Activated naive CD8-positive, alpha-beta T cell treated with anti-CD3 and anti-CD28 coated beads, Interleukin-2, amount 50 U/mL, for 16 hours (primary cell): ENCODE measurements around the gene MCRIP1.
A peak's percentile ranks its signal among the peaks of the same experiment; 100 is the strongest.

Experiments
- DNase-seq: peaks from one replicate; pipeline ENCODE4 v3.0.0-alpha.2; 2020; ENCODE audit warnings: low read depth, low spot score

The MCRIP1 gene

DNA sequence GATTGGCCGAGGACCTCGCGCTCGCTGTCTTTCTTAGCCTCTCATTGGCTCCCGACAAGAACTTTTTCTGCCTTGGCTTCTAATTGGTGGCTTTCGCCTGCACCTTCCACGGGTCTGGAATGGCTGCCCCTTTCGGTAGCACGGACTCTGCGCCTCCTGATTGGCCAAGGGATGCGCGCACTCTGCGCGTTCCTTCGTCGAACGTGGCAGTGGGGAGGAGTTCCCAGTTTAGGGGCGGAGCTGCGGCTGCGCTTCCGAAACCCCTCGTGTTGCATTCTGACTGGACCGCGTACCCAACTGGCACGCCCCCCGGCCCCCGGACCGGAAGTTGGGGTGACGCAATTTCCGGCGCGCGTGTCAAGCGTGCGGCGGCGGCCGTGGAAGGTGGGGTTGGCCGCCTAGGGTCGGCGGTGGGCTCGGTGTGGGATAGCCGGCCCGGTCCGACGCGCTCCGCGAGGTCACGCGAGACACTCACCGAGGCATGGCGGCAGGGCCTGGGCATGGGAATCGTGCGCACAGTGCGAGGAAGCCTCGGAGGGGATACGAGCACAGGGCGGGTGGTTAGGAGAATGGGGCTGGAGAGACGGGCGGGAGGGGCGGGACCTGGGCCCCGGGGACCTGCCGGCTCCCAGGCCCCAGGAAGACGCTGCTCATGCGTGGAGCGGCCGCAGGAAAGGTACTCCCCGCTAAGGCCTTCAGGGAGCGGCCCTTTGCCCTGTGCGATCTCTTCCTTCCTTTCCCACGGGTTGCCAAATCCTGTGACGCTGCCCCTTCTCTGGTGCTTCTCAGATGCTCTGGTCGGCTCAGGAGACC, 27.9 kb upstream of the MCRIP1 start:
- peak; percentile 97 for DNase-seq

DNA sequence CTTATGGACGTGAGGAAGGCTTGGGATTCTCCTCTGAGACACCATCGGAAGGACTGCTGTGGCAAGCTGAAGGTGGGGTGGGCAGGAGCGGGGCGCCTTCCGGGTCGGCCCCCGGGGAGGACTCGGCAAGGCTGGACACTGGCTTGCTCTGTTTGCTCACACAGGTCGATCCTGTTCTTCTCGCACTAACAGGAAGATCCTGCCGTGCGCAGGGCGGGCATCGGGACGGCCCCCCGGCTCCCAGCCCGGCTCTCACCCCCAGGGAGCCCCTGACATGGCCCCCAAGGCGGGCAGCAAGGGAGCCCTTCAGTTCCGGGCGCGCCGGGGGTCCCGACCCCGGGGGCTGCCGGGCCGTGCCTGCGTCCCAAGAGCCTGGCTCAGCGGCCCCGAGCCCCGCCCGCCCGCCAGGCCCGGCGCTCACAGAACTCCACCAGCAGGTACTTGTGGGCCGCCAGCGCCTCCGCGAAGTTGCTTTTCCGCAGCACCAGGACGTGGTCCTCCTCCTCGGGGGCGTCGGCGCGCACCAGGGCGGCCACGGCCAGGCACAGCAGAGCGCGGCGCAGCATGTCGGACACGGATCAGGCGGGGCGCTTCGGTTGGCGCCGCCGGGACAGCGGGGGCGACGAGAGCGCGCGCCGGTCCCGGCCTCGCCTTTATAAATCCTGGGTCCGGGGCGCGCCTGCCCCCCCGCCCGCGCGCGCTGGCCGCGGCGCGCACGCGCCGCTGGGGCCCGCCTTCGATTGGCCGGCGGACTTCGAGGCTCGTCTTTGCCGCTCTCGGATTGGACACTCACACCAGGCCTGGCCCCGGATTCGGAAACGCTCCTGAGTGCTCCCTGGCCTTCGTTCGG, 27.0 kb upstream of the MCRIP1 start, which contains the start of gene P4HB:
TSS of gene P4HB (minus strand) at position 630 of the 850 bp plus-strand sequence. CDS start at position 566, 64 bp downstream.
- no peak for DNase-seq

DNA sequence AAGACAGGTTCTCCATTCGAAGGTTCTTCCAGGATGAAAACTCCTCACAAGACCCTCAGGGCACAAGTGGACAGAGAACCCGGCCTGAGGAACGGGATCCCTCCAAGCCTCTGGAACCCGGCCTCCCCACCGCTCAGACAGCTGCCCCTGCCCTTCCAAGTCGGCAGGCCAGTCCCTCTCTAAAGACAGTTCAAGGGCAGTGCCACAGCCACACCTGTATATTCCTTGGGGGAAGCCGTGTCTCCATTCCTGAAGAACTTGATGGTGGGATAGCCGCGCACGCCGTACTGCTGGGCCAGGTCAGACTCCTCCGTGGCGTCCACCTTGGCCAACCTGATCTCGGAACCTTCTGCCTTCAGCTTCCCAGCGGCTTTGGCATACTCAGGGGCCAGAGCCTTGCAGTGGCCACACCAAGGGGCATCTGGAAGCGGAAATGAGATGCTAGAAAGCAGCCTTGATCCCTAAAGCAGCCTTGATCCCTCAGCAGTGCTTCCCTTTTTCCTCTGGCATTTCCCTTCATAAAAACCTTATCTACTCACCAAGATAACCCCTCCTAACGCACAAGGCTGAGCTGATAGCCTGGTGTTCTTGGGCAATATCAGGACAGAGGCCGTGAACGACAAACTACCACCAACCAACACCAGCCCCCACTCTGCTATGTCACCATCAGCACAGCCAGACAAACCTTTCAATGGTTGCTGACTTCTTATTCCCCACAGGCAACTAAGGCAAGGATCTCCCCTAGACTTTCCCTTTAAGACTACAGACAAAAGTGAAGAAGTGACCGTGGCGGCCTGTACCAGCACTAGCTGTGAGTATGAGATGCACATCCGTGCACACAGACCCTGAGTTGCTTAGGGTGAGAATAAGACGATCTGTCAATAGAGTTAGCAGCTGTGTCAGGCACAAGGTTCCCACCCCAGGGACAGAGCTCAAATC, 26.1 kb upstream of the MCRIP1 start:
- DNase-seq, result no peak

DNA sequence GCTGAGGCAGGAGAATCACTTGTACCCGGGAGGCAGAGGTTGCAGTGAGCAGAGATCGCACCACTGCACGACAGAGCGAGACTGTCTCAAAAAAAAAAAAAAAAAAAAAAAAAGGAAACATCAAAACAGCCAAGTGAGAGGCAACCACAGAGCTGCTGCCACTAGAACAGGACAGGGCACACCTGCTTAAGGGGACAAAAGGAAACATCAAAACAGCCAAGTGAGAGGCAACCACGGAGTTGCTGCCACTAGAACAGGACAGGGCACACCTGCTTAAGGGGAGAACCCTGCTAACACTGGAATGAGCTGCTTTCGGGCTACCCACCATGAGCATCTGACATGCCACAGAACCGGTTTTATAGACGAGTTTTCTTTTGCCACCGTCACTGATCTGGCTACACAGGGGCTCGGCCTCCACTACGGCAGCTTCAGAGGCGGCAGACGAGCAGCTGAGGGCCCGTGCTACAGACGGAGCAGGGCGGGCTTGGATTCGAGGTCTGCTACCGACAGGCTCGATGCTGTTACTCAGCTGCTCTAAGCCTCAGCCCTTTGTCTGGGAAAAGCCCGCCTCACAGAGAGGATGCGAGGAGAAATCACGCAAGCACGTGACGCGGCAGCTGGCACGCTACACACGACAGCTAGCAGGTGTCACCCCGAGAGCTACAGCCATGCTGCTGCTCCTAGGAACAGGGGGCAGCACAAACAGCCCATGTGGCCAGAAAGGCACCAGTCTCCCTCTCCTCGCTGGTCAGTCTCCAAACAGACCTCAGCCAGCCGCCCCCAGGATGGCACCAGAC, 25.3 kb upstream of the MCRIP1 start:
- no peak for DNase-seq

GRCh38 chr17:81854974-81855774, 22.1 kb upstream of the MCRIP1 start:
- DNase-seq, result no peak

DNA sequence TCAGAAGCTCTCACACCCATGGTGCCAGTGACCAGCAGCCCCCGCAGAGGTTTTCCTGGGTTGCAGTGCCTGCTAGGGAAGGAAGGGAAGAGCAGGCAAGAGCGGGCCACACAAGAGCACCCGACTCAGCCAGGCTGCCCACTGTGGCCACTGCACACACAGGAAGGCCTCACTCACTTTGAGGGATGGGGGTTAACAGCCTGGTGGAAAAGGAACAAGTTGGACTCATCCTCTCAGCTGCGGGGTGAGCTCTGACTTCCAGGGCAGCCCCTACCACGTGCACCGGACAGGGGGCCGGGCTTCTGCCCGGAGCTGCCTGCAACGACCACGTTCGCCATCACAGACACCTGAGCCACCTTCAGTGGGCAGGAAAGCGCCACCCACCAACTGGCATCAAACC, 19.1 kb upstream of the MCRIP1 start:
- no peak for DNase-seq

DNA sequence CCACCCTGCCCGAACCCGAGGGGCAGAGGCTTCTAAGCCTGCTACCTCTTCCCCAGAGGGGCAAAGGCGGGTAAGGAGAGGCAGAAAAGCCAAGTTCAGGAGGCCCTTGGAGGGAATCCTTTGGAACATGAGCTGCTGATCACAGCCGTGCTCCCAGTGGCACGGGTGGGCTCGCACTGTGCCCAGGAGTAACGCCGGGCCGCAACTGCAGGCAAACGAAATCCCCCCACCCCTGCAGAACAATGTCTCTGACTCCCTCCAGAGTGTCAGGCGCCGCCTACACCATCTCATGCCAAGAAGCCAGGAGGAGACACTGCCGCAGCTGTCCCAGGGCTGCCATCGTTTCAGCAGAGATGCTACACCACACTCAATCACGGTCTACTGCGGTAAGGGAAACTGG, 18.3 kb upstream of the MCRIP1 start:
- DNase-seq, result no peak

- DNase-seq, result no peak
Observed at GRCh38 chr17:81849457-81849856, 16.4 kb upstream of the MCRIP1 start.

DNA sequence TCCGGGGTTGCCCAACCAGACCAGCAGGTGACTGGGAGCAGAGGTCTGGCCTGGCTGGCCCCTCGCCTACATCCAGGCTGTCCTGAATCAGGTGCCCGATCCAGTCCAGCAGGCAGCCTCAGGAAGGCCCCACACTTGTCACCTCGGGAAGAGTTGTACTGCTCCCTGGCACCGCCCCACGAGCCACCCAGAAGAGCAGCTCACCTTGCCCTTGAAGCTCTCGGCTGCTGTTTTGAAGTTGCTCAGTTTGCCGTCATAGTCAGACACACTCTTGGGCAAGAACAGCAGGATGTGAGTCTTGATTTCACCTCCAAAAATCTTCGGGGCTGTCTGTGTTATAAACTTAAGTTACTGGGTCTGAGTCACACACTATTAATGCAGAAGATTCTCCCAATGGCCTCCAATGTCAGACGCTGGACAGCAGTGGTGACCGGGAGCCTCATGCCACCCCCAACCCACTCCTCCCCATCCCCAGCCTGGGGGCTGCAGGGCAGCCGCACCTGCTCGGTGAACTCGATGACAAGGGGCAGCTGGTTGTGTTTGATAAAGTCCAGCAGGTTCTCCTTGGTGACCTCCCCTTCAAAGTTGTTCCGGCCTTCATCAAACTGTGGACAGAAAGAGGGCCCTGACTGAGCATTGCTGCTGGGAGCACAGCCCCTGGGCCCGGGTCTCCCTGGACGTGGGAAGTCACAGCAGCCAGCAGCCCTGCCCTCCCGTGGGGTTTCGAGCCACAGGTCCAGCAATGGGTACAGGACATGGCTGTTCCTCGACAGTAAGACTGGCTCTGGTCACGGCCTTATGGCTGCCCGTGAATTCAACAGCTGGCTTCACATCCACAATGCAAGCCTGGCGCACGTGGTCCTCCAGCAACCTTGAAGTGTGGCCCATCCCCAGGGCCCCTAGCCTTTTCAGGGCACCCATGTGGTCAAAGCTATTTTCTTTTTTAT, 13.9 kb upstream of the MCRIP1 start:
- DNase-seq, result no peak

DNA sequence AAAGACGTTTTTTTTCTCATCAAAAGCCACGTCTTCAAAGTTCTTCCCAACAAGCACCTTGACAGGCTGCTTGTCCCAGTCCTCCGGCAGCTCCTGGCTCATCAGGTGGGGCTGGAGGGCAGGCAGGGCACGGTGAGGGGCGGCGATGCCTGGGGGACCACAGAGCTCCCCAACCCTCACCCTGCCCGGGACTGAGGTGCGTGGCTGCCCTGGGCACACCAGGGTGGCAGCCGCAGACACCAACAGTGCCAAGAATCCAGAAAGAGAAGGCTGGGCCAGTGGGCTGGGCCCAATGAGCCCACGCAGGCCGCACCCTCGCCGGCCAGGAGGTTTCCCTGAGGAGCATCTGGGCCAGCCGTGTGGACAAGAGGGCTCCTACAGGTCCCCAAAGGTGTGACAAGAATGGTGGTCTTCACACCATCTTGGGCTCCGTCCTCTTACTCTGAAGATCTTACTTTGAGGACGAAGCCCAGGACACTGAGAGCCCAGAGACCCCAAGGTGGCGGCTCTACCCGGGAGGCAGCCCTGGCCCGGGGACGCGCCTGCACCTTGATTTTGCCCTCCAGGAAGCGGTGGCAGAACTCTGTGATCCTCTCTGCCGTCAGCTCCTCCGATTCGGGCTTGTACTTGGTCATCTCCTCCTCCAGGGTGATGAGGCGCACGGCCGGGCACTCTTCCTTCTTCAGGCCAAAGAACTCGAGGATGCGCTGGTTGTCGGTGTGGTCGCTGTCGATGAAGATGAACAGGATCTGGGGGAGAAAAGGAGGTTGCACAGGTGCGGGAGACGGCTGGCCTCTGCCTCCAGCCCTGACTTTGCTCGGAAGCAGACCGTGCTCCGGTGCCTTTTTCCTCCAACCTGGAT, 13.0 kb upstream of the MCRIP1 start:
- DNase-seq, result no peak

GRCh38 chr17:81845361-81845760, 12.3 kb upstream of the MCRIP1 start:
- no peak for DNase-seq

DNA sequence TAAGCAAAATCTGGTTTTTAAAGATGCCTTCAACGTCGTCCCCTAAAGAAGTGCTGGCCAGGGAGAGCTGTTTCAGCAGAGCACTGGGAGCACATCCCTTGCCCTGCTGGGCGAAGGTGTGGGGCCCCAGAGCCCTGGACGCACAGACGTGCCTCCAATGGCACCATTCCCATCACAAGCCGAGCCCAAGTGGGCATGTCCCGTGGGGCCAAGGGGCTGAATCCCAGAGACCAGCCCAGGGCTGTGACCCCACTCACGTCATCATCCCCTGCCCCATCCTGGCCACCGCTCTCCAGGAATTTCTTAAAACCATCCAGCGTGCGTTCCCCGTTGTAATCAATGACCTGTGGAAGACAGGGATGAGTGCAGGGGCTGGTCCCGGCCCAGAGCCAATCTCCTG, 11.8 kb upstream of the MCRIP1 start:
- no peak for DNase-seq

- no peak for DNase-seq
Observed at GRCh38 chr17:81844327-81844851, 11.3 kb upstream of the MCRIP1 start.

DNA sequence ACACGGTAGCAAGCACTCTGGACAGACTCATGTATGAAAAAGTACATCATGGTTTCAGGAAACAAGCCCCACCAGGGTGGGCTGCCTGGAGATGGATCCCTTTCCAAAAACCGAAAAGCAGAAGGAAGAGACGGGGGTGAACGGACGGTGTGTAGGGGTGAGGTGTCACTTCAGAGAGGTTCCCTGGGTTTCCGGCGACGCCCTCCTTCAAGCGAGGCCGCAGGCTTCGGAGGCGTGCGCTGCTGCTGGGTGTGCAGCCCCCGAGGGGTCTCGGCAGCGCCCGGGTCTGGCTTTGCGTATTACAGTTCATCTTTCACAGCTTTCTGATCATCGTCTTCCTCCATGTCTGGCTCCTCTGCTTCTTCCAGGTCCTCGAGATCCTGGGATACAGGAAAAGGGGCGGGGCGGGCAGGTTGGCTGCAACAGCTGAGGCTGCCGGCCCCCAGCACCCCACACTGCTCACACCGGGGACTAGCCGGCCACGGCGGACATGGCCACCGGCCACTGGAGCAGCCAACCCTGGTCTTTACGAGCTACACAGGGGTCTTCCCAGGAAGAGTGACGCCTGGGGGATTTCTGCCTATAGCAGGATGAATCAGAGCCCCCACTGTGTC, 10.7 kb upstream of the MCRIP1 start:
- DNase-seq, result no peak

GRCh38 chr17:81842725-81843504, 9.8 kb upstream of the MCRIP1 start:
- DNase-seq, result no peak

- no peak for DNase-seq
Observed at GRCh38 chr17:81842378-81842724, 9.3 kb upstream of the MCRIP1 start.
